Measurements from ENCODE around the gene MEGF10.
"Not testable (repeated sequence)": the region's sequence is repeated elsewhere in the genome, so short reads cannot be mapped to it uniquely, and the experiment has no call there.

Gene MEGF10

DNA sequence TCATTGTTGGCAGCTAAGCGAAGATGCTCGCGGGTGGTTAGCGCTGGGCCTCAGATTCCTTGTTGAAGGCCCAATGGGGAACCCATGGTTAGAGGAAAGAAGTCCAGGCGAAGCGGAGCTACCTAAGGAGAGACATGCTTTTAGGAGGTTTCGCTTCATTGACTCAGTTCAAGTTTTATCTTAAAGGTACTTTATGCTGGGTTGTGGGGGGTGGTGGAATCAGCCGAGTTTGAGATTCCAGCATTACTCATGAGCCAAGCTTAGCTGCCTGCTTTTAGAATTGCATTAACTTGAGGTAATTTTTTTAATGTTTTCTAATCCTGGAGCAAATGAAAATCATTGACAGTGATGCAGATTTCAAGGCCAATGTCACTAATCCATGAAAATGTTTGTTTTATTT, 16.1 kb downstream of the MEGF10 start:
- in situ Hi-C loops (cut with MboI; ENCODE audit: low pct_unique_long_range_greater_than_20kb, low sequenced_read_pairs, unreplicated experiment), result loop anchor here (25.0 kb wide), 2 partner anchors 444 to 644 kb away; no protein-coding TSS in a partner anchor
- TF ChIP-seq, protein P1, sequence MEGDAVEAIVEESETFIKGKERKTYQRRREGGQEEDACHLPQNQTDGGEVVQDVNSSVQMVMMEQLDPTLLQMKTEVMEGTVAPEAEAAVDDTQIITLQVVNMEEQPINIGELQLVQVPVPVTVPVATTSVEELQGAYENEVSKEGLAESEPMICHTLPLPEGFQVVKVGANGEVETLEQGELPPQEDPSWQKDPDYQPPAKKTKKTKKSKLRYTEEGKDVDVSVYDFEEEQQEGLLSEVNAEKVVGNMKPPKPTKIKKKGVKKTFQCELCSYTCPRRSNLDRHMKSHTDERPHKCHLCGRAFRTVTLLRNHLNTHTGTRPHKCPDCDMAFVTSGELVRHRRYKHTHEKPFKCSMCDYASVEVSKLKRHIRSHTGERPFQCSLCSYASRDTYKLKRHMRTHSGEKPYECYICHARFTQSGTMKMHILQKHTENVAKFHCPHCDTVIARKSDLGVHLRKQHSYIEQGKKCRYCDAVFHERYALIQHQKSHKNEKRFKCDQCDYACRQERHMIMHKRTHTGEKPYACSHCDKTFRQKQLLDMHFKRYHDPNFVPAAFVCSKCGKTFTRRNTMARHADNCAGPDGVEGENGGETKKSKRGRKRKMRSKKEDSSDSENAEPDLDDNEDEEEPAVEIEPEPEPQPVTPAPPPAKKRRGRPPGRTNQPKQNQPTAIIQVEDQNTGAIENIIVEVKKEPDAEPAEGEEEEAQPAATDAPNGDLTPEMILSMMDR (IDR thresholded peaks at IDR 0.05; ENCODE audit: extremely low read depth, insufficient read depth, missing control alignments), result no peak
- no peak for DNase-seq (ENCODE audit: low spot score)

DNA sequence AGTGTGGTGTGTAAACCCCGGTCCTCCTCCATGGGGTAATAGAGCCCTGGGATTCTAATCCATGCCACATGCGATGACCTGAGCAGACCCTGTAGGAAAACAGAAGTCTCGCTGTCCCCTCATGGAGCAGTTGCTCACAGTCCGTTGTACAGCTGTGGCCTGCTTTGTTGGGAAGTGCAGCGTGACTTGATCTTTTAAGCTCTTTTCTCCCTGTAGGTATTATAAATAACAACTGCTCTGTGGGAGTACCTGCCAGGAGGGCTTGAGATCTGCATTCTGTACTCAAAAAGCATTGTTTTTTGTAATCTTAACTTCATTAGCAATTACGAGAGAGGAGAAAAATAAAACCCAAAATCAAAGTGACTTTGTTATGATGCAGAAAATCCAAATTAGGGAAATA, 17.3 kb downstream of the MEGF10 start:
- TF ChIP-seq, protein P1 (IDR thresholded peaks at IDR 0.05; ENCODE audit: extremely low read depth, insufficient read depth, missing control alignments), result no peak
- no peak for DNase-seq (ENCODE audit: low spot score)
- in situ Hi-C loops (cut with MboI; ENCODE audit: low pct_unique_long_range_greater_than_20kb, low sequenced_read_pairs, unreplicated experiment), result loop anchor here (25.0 kb wide), 2 partner anchors 446 to 646 kb away; no protein-coding TSS in a partner anchor

DNA sequence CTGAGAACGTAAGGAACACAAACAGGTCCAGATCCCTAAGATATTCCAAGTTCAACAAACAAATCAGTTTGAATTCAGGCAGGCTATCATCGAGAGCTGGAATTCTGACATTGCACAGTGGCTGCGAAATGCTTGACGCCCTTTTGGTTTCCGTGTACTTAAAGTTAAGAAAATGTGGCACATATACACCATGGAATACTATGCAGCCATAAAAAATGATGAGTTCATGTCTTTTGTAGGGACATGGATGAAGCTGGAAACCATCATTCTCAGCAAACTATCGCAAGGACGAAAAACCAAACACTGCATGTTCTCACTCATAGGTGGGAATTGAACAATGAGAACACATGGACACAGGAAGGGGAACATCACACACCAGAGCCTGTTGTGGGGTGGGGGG, 17.7 kb downstream of the MEGF10 start:
- in situ Hi-C loops (cut with MboI; ENCODE audit: low pct_unique_long_range_greater_than_20kb, low sequenced_read_pairs, unreplicated experiment), result loop anchor here (25.0 kb wide), 2 partner anchors 446 to 646 kb away; no protein-coding TSS in a partner anchor
- not testable (repeated sequence) for DNase-seq (ENCODE audit: low spot score)

DNA sequence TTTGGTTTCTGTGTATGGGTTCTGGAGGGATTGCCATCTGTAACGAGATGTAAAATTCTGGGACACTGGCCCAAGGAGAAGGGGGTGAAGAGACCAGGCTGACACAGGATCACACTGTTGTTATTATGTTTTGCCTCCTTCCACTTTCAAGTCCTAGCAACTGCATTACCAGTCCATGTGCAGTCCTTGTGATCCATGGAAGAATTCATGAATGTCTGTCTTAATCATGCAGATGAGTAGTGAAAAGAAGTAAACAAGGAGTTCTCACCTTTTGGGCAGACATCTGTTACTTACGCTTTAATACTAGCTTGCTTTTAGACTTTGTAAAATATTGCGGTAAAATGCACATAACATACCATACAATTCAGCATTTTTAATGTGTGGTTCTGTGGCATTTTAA, 18.3 kb downstream of the MEGF10 start:
- in situ Hi-C loops (cut with MboI; ENCODE audit: low pct_unique_long_range_greater_than_20kb, low sequenced_read_pairs, unreplicated experiment), result loop anchor here (25.0 kb wide), 2 partner anchors 447 to 647 kb away; no protein-coding TSS in a partner anchor
- TF ChIP-seq, protein P1 (IDR thresholded peaks at IDR 0.05; ENCODE audit: extremely low read depth, insufficient read depth, missing control alignments), result no peak
- no peak for DNase-seq (ENCODE audit: low spot score)

DNA sequence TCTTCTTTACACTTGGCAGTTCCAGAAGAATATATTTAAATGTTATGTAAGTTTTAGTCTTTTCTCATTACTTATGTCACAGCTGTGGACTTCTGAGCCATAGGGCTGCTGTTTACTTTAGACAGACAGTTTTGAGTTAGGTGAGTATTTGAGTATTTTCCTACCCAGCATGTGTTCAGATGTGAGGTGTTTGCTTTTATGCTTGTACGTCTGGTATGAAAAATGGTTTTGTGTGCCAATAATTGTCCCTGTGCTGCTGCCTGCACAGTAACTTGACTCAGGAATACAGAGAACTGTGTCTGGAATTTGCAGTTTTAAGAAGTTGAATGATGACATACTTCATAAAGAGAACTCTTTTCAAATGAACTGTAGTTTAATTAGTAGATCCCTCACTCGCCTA, 20.8 kb downstream of the MEGF10 start:
- TF ChIP-seq, protein P1 (IDR thresholded peaks at IDR 0.05; ENCODE audit: extremely low read depth, insufficient read depth, missing control alignments), result no peak
- no peak for DNase-seq (ENCODE audit: low spot score)
- in situ Hi-C loops (cut with MboI; ENCODE audit: low pct_unique_long_range_greater_than_20kb, low sequenced_read_pairs, unreplicated experiment), result loop anchor here (25.0 kb wide), 2 partner anchors 449 to 649 kb away; no protein-coding TSS in a partner anchor

DNA sequence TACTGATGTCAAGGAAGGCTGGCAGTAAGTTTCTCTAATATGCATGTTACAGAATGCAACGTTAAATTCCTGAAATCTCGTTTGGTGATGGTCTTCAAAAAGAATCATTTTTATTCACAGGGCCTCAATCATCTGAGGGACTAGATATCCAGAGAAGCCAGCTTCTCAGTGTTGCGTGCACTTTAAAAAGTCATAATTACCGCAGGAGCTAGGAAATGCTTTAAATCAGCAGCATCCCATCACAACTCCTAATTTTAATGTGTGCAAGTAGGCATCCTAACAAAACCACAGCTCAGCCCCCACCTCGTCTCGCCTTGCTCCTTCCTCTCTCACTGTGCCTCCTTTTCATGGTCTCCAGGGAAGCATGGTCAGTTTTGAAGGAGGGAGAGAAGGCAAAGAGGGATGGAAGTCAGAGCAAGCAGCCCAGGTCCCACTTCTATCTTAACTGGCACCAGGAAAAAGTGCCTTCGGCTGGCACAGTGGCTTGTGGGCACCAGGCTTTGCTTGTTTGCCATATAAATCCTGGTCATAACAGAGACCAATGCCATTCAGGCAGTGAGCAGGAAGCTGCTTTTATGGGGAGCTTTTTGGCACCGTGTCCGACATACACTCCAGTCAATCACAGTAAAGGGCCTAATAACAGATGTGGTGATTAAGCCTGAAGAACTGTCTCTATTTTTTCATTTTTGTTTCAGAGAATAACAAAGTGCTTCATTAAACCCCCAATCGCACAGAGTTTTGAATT, 21.4 kb downstream of the MEGF10 start:
- in situ Hi-C loops (cut with MboI; ENCODE audit: low pct_unique_long_range_greater_than_20kb, low sequenced_read_pairs, unreplicated experiment), result loop anchor here (25.0 kb wide), 2 partner anchors 450 to 650 kb away; no protein-coding TSS in a partner anchor
- TF ChIP-seq, protein P1 (IDR thresholded peaks at IDR 0.05; ENCODE audit: extremely low read depth, insufficient read depth, missing control alignments), result no peak
- no peak for DNase-seq (ENCODE audit: low spot score)

DNA sequence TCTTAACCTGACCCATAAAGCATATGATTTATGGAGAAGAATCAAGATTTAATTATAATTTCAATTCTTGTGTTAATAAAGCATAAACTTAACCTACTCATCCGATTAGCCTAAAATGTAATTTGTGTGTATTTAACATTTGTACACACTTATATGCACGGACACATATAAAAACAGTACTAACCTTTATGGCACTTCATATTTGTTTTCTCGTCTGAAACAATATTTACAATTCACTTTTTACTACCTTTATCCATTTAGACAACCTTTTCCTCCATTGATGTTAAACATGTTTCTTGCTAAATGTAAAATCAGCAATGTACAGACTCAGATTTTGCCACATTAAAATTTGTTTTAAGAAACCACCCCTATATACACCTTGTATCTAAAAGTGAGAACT, 22.8 kb downstream of the MEGF10 start:
- TF ChIP-seq, protein P1 (IDR thresholded peaks at IDR 0.05; ENCODE audit: extremely low read depth, insufficient read depth, missing control alignments), result no peak
- no peak for DNase-seq (ENCODE audit: low spot score)
- in situ Hi-C loops (cut with MboI; ENCODE audit: low pct_unique_long_range_greater_than_20kb, low sequenced_read_pairs, unreplicated experiment), result loop anchor here (25.0 kb wide), 2 partner anchors 451 to 651 kb away; no protein-coding TSS in a partner anchor
